Cardiac fibroblast (primary cell): Measurements from ENCODE around the gene ELMO1.

Source experiments
- DNase-seq, 2 donors: peaks; one replicate each; pipeline versions ENCODE4 v3.0.0 to v3.0.0-alpha.2; 2010; ENCODE audit warnings: low read depth in 2 of 2
- H3K4me3 ChIP-seq, 2 donors: replicated peaks in 1 of 2; 1 replicate in 1 of 2; 2 replicates in 1 of 2; pipeline ENCODE4 v1.5.1; 2011; ENCODE audit warnings: low read depth in 2 of 2, low read length in 2 of 2, mild to moderate bottlenecking in 2 of 2, moderate library complexity in 1 of 2
- CTCF ChIP-seq: IDR thresholded peaks from one replicate; pipeline ENCODE4 v1.5.1; 2011; ENCODE audit warnings: low read depth, mild to moderate bottlenecking, low read length, inconsistent platforms

ELMO1 gene

GRCh38 chr7:37491919-37492694 lies 43.4 kb upstream of the ELMO1 start:
- no peak for TF ChIP-seq CTCF
- H3K4me3 ChIP-seq = no peak overlapping the region
- no peak for DNase-seq

- DNase-seq = no peak
- H3K4me3 ChIP-seq = no peak overlapping the region
- no peak for TF ChIP-seq CTCF
Measured at GRCh38 chr7:37489703-37490102, 41.0 kb upstream of the ELMO1 start.

- DNase-seq = peak in 1 of 2 donors; percentile 7
- no peak for TF ChIP-seq CTCF
- H3K4me3 ChIP-seq = no peak overlapping the region
Measured at GRCh38 chr7:37488163-37488764, 39.6 kb upstream of the ELMO1 start.

GRCh38 chr7:37484426-37485073 lies 35.9 kb upstream of the ELMO1 start:
- TF ChIP-seq CTCF = no peak
- no peak for DNase-seq
- no peak overlapping the region for H3K4me3 ChIP-seq

- H3K4me3 ChIP-seq = no peak overlapping the region
- no peak for DNase-seq
- no peak for TF ChIP-seq CTCF
Measured at GRCh38 chr7:37483627-37484026, 35.0 kb upstream of the ELMO1 start.

- TF ChIP-seq CTCF = no peak
- no peak overlapping the region for H3K4me3 ChIP-seq
- DNase-seq = no peak
Measured at GRCh38 chr7:37482953-37483352, 34.3 kb upstream of the ELMO1 start.
